Measurements from ENCODE around the gene ABHD14A. TPM values are rescaled to one million over a fixed set of nuclear protein-coding genes. Genes with fewer than 3 reads are reported as not detected.

The ABHD14A gene
- total and polyA plus RNA-seq, 2 of the 4 experiments (the other 2 are of a cell fraction) = 3.4 to 10.0 TPM

GRCh38 chr3:52001443-52001974 lies 26.6 kb downstream of the ABHD14A start:
- no peak overlapping the region for H3K9ac ChIP-seq (ENCODE audit: low read depth, low read length)
- peak overlapping the region; percentile 96 for H2AK9ac ChIP-seq (replicated peaks; ENCODE audit: low read depth, low read length, poor library complexity)
- BruUV-seq (replicated peaks) = no TSS peak
- TF ChIP-seq CTCF (conservative IDR thresholded peaks at IDR 0.05; ENCODE audit: low read depth, low read length) (peak; percentile 96), NFE2L2 (IDR thresholded peaks at IDR 0.05; ENCODE audit: low read depth, low read length) (no peak), RAD21 (IDR thresholded peaks at IDR 0.05; ENCODE audit: low read length) (peak; percentile 97), FOS (IDR thresholded peaks at IDR 0.05; ENCODE audit: low read depth, low read length) (no peak), CEBPB (IDR thresholded peaks at IDR 0.05; ENCODE audit: low read depth, low read length) (no peak), RFX5 (IDR thresholded peaks at IDR 0.05; ENCODE audit: low read depth, low read length) (no peak), MAZ (IDR thresholded peaks at IDR 0.05; ENCODE audit: borderline replicate concordance, low read depth, low read length) (peak; percentile 48; the same call in 1 of the 2 replicates), RCOR1 (IDR thresholded peaks at IDR 0.05; ENCODE audit: insufficient replicate concordance, low read length) (no peak), SMC3 (IDR thresholded peaks at IDR 0.05; ENCODE audit: low read depth, low read length) (peak; percentile 95), POLR2A (IDR thresholded peaks at IDR 0.05; ENCODE audit: low read depth, low read length) (peak; percentile 54; the same call in 1 of the 2 replicates), CHD1 (IDR thresholded peaks at IDR 0.05; ENCODE audit: low read depth, low read length) (no peak), BHLHE40 (IDR thresholded peaks at IDR 0.05; ENCODE audit: low read depth, low read length) (no peak), USF2 (IDR thresholded peaks at IDR 0.05; ENCODE audit: low read depth, low read length) (no peak), MXI1 (IDR thresholded peaks at IDR 0.05; ENCODE audit: borderline replicate concordance, low read depth, low read length) (no peak)
- no peaks in the 10 kb centered on the region for H3K9me1 ChIP-seq (ENCODE audit: insufficient read depth, low read length)
- ChIA-PET CTCF (interaction anchor here (0.7 to 1.7 kb wide), 9 partner anchors 20 to 146 kb away, joined by 3 to 6 read pairs (median 5); no protein-coding TSS in a partner anchor), POLR2A (ENCODE audit: unreplicated experiment) (interaction anchor here (0.5 to 0.6 kb wide), 2 partner anchors 135 to 140 kb away, joined by 3 read pairs; no protein-coding TSS in a partner anchor)
- no peak overlapping the region for H2BK20ac ChIP-seq (ENCODE audit: low read depth, low read length)
- H3K23ac ChIP-seq (ENCODE audit: low read depth, low read length) = no peak overlapping the region
- H2BK5ac ChIP-seq (ENCODE audit: low read depth, low read length, poor library complexity, severe bottlenecking) = no peak overlapping the region
- in situ Hi-C loops (cut with MboI; ENCODE audit: low sequenced_read_pairs) = loop anchor here (5.0 kb wide), 1 partner anchor 126 kb away; no protein-coding TSS in a partner anchor
- H3K9me3 ChIP-seq (ENCODE audit: control insufficient read depth, insufficient read depth, low read length) = no peaks in the 10 kb centered on the region
- H3K56ac ChIP-seq (ENCODE audit: extremely low read depth, insufficient read depth, low read length) = no peak overlapping the region
- H3K4me2 ChIP-seq (ENCODE audit: low read depth, low read length) = no peak overlapping the region
- H4K91ac ChIP-seq (ENCODE audit: insufficient read depth, low read depth, low read length) = no peak overlapping the region
- no peak overlapping the region for H3K4me3 ChIP-seq (ENCODE audit: insufficient read depth, low read depth, low read length)
- peaks cover 11% of the 10 kb centered on the region for H3K4me1 ChIP-seq (ENCODE audit: control insufficient read depth, insufficient read depth, low read length)
- H4K20me1 ChIP-seq (ENCODE audit: insufficient read depth, low read length) = no peaks in the 10 kb centered on the region
- no peaks in the 10 kb centered on the region for H3K79me1 ChIP-seq (ENCODE audit: low read depth in 1 of 2, low read length in 2 of 2)
- intact Hi-C loops (cut with micrococcal nuclease) = loop anchor here (1.0 to 5.0 kb wide), 3 partner anchors 122 to 336 kb away; no protein-coding TSS in a partner anchor
- dilution Hi-C loops (cut with HindIII; ENCODE audit: low sequenced_read_pairs, unreplicated experiment) = no loop called here
- peak; percentile 43 for DNase-seq
- WGBS, 2 experiments (ENCODE audit: extremely low coverage in 2 of 2, insufficient read length in 1 of 2) = no CpG with 5 or more reads among the region's 18 CpGs
- peak; percentile 75 for ATAC-seq (ENCODE audit: low read depth)
- H2AFZ ChIP-seq (replicated peaks; ENCODE audit: low read length, poor library complexity) = peak overlapping the region; percentile 80
- no peak overlapping the region for H2BK120ac ChIP-seq (ENCODE audit: low read depth, low read length)
- H2BK15ac ChIP-seq (ENCODE audit: low read depth, low read length) = no peak overlapping the region
- no peak overlapping the region for H2AK5ac ChIP-seq (ENCODE audit: low read depth, low read length)
- H3K27ac ChIP-seq (ENCODE audit: insufficient read depth, low read length) = no peak overlapping the region
- no peak overlapping the region for H3K18ac ChIP-seq (ENCODE audit: low read depth, low read length)
- H3K4ac ChIP-seq (ENCODE audit: low read depth, low read length) = no peak overlapping the region
- H4K5ac ChIP-seq (ENCODE audit: low read depth, low read length) = no peak overlapping the region
- no peaks in the 10 kb centered on the region for H3K36me3 ChIP-seq (ENCODE audit: control insufficient read depth, insufficient read depth, low read length)
- H4K8ac ChIP-seq (ENCODE audit: low read depth in 2 of 2, low read length in 2 of 2) = no peak overlapping the region
- H3K27me3 ChIP-seq (ENCODE audit: control insufficient read depth, insufficient read depth, low read length) = no peaks in the 10 kb centered on the region
- H3K14ac ChIP-seq (replicated peaks; ENCODE audit: low read depth, low read length) = no peak overlapping the region
